ENCODE results near the gene ROCK2. TPM values are rescaled to one million over a fixed set of nuclear protein-coding genes. Genes with fewer than 3 reads are reported as not detected.

Gene ROCK2
- total RNA-seq, 1 donor from 2014 or later = 41.7 TPM

- H3K4me1 Mint-ChIP-seq (ENCODE audit: unreplicated experiment) = peaks cover 14% of the 10 kb centered on the region
- no peak for TF ChIP-seq CTCF (conservative IDR thresholded peaks at IDR 0.05)
- no peak overlapping the region for H3K4me3 Mint-ChIP-seq
- peaks cover 8% of the 10 kb centered on the region for H3K36me3 Mint-ChIP-seq
- peaks cover 6% of the 10 kb centered on the region for H3K9me3 Mint-ChIP-seq
- peak overlapping the region; percentile 29 for H3K27ac Mint-ChIP-seq
- H3K27me3 Mint-ChIP-seq = no peaks in the 10 kb centered on the region
- no peak for DNase-seq (ENCODE audit: extremely low spot score, unreplicated experiment)
Observed at GRCh38 chr2:11292464-11293255, 51.8 kb downstream of the ROCK2 start.

GRCh38 chr2:11290713-11291112 lies 53.7 kb downstream of the ROCK2 start:
- peaks cover 11% of the 10 kb centered on the region for H3K4me1 Mint-ChIP-seq (ENCODE audit: unreplicated experiment)
- TF ChIP-seq CTCF (conservative IDR thresholded peaks at IDR 0.05) = no peak
- DNase-seq (ENCODE audit: extremely low spot score, unreplicated experiment) = no peak
- H3K9me3 Mint-ChIP-seq = peaks cover 8% of the 10 kb centered on the region
- peaks cover 10% of the 10 kb centered on the region for H3K36me3 Mint-ChIP-seq
- H3K4me3 Mint-ChIP-seq = no peak overlapping the region
- H3K27me3 Mint-ChIP-seq = no peaks in the 10 kb centered on the region
- H3K27ac Mint-ChIP-seq = no peak overlapping the region

- H3K36me3 Mint-ChIP-seq = peaks cover 15% of the 10 kb centered on the region
- H3K27ac Mint-ChIP-seq = no peak overlapping the region
- H3K9me3 Mint-ChIP-seq = peaks cover 12% of the 10 kb centered on the region
- DNase-seq (ENCODE audit: extremely low spot score, unreplicated experiment) = no peak
- H3K27me3 Mint-ChIP-seq = no peaks in the 10 kb centered on the region
- no peak for TF ChIP-seq CTCF (conservative IDR thresholded peaks at IDR 0.05)
- H3K4me3 Mint-ChIP-seq = no peak overlapping the region
- H3K4me1 Mint-ChIP-seq (ENCODE audit: unreplicated experiment) = peaks cover 11% of the 10 kb centered on the region
Observed at GRCh38 chr2:11290211-11290610, 54.2 kb downstream of the ROCK2 start.

GRCh38 chr2:11288431-11288830 lies 56.0 kb downstream of the ROCK2 start:
- H3K4me1 Mint-ChIP-seq (ENCODE audit: unreplicated experiment) = peaks cover 11% of the 10 kb centered on the region
- peaks cover 32% of the 10 kb centered on the region for H3K36me3 Mint-ChIP-seq
- H3K27me3 Mint-ChIP-seq = no peaks in the 10 kb centered on the region
- DNase-seq (ENCODE audit: extremely low spot score, unreplicated experiment) = no peak
- peaks cover 12% of the 10 kb centered on the region for H3K9me3 Mint-ChIP-seq
- H3K27ac Mint-ChIP-seq = no peak overlapping the region
- TF ChIP-seq CTCF (conservative IDR thresholded peaks at IDR 0.05) = no peak
- H3K4me3 Mint-ChIP-seq = no peak overlapping the region

- Mint-ChIP-seq H3K36me3 (peaks cover 36% of the 10 kb centered on the region), H3K4me1 (ENCODE audit: unreplicated experiment) (peaks cover 5% of the 10 kb centered on the region), H3K27me3 (no peaks in the 10 kb centered on the region), H3K4me3 (no peak overlapping the region), H3K27ac (no peak overlapping the region), H3K9me3 (peaks cover 6% of the 10 kb centered on the region)
- no peak for DNase-seq (ENCODE audit: extremely low spot score, unreplicated experiment)
- no peak for TF ChIP-seq CTCF (conservative IDR thresholded peaks at IDR 0.05)
Observed at GRCh38 chr2:11286749-11287148, 57.7 kb downstream of the ROCK2 start.

Measured in type B pancreatic cell (in vitro differentiated cells).